Measurements from ENCODE around the gene PRDM12. TPM values are rescaled to one million over a fixed set of nuclear protein-coding genes. Genes with fewer than 3 reads are reported as not detected.

Gene PRDM12
- total RNA-seq, 2 donors from 2014 or later: not detected

DNA sequence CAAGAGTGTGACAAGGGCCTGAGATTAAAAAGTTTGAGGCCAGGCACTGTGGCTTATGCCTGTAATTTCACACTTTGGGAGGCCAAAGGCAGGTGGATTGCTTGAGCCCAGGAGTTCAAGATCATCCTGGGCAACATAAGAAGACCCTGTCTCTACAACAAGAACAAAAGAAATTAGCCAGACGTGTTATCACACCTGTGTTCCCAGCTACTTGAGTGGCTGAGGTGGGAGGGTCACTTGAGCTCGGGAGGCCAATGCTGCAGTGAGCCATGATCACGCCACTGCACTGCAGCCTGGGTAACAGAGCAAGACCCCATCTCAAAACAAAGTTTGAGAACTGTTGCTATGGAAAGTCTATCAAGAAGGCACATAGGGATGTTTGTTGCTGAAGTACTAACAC is 54.2 kb downstream of the PRDM12 start:
- ATAC-seq (ENCODE audit: insufficient number of reproducible peaks, low FRiP score, low read depth) (no peak), DNase-seq (ENCODE audit: low spot score) (no peak)
- Histone ChIP-seq H3K36me3 (no peaks in the 10 kb centered on the region), H3K27me3 (replicated peaks; ENCODE audit: insufficient read depth) (no peaks in the 10 kb centered on the region), H3K4me3 (no peak overlapping the region), H3K27ac (no peak overlapping the region), H3K4me1 (ENCODE audit: control insufficient read depth in 1 of 2, low read depth in 2 of 2) (peaks cover 16 to 28% of the 10 kb centered on the region in 2 donors), H3K9me3 (no peaks in the 10 kb centered on the region)
- TF ChIP-seq, protein P1, sequence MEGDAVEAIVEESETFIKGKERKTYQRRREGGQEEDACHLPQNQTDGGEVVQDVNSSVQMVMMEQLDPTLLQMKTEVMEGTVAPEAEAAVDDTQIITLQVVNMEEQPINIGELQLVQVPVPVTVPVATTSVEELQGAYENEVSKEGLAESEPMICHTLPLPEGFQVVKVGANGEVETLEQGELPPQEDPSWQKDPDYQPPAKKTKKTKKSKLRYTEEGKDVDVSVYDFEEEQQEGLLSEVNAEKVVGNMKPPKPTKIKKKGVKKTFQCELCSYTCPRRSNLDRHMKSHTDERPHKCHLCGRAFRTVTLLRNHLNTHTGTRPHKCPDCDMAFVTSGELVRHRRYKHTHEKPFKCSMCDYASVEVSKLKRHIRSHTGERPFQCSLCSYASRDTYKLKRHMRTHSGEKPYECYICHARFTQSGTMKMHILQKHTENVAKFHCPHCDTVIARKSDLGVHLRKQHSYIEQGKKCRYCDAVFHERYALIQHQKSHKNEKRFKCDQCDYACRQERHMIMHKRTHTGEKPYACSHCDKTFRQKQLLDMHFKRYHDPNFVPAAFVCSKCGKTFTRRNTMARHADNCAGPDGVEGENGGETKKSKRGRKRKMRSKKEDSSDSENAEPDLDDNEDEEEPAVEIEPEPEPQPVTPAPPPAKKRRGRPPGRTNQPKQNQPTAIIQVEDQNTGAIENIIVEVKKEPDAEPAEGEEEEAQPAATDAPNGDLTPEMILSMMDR (IDR thresholded peaks at IDR 0.05): no peak

DNA sequence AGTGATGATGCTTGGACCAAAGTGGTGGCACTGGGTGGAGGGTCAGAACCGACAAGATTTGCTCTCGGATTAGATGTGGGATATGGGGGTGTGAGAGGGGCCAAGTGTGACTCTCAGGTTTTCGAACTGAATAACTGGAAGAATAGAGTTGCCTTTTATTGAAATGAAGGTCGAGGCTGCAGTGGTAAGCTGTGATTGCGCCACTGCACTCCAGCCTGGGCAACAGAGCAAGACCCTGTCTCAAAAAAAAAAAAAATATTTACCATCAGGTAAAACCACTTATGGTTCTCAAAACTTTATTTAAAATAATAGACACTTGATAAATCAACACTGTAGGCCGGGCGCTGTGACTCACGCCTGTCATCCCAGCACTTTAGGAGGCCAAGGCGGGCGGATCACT is 56.4 kb downstream of the PRDM12 start:
- Histone ChIP-seq H3K4me3 (no peak overlapping the region), H3K27me3 (replicated peaks; ENCODE audit: insufficient read depth) (no peaks in the 10 kb centered on the region), H3K9me3 (no peaks in the 10 kb centered on the region), H3K4me1 (ENCODE audit: control insufficient read depth in 1 of 2, low read depth in 2 of 2) (peaks cover 2 to 10% of the 10 kb centered on the region in 2 donors), H3K27ac (no peak overlapping the region), H3K36me3 (no peaks in the 10 kb centered on the region)
- ATAC-seq (ENCODE audit: insufficient number of reproducible peaks, low FRiP score, low read depth) (no peak), DNase-seq (ENCODE audit: low spot score) (no peak)
- TF ChIP-seq, protein P1 (IDR thresholded peaks at IDR 0.05): no peak

- no peaks in the 10 kb centered on the region for H3K36me3 ChIP-seq
These were observed 64.3 kb downstream of the PRDM12 start for GRCh38 chr9:130728721-130729120.

GRCh38 chr9:130729145-130729544 is 64.8 kb downstream of the PRDM12 start:
- Histone ChIP-seq H3K36me3 (no peaks in the 10 kb centered on the region), H3K4me1 (ENCODE audit: control insufficient read depth in 1 of 2, low read depth in 2 of 2) (peaks cover 0 to 8% of the 10 kb centered on the region in 2 donors), H3K27me3 (replicated peaks; ENCODE audit: insufficient read depth) (no peaks in the 10 kb centered on the region), H3K9me3 (no peaks in the 10 kb centered on the region), H3K27ac (no peak overlapping the region), H3K4me3 (no peak overlapping the region)
- TF ChIP-seq, protein P1 (IDR thresholded peaks at IDR 0.05): no peak
- no peak for ATAC-seq (ENCODE audit: insufficient number of reproducible peaks, low FRiP score, low read depth)
- no peak for DNase-seq (ENCODE audit: low spot score)

More at GRCh38 chr9:130728721-130729120, 64.3 kb downstream of the PRDM12 start:
- H3K4me1 ChIP-seq (ENCODE audit: control insufficient read depth in 1 of 2, low read depth in 2 of 2): peaks cover 0 to 8% of the 10 kb centered on the region in 2 donors
- no peaks in the 10 kb centered on the region for H3K27me3 ChIP-seq (replicated peaks; ENCODE audit: insufficient read depth)
- H3K4me3 ChIP-seq: no peak overlapping the region
- no peak for ATAC-seq (ENCODE audit: insufficient number of reproducible peaks, low FRiP score, low read depth)
- DNase-seq (ENCODE audit: low spot score): no peak
- TF ChIP-seq, protein P1 (IDR thresholded peaks at IDR 0.05): no peak
- H3K27ac ChIP-seq: no peak overlapping the region
- H3K9me3 ChIP-seq: no peaks in the 10 kb centered on the region

DNA sequence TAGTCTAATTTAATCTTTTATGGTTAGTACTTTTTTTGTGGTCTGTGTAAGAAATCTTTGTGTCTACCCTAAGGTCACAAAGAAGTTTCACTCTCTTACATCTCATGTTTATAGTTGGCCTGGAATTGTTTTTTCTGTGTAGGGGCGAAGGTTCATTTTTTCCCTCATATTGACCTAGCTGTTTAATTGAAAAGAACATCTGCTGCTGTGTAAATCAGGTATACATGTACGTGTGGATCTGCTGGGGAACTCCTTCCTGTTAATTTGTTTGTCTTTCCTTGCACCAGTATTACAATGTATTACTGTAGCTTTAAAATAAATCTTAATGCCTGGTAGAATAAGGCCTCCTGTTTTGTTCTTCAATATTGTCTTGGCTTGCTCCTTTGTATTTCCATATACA is 67.0 kb downstream of the PRDM12 start:
- Histone ChIP-seq H3K27ac (no peak overlapping the region), H3K9me3 (no peaks in the 10 kb centered on the region), H3K4me1 (ENCODE audit: control insufficient read depth in 1 of 2, low read depth in 2 of 2) (peaks cover 0 to 8% of the 10 kb centered on the region in 2 donors), H3K4me3 (no peak overlapping the region), H3K27me3 (replicated peaks; ENCODE audit: insufficient read depth) (no peaks in the 10 kb centered on the region), H3K36me3 (no peaks in the 10 kb centered on the region)
- ATAC-seq (ENCODE audit: insufficient number of reproducible peaks, low FRiP score, low read depth) (no peak), DNase-seq (ENCODE audit: low spot score) (no peak)
- TF ChIP-seq, protein P1 (IDR thresholded peaks at IDR 0.05): no peak

Measured in thoracic aorta (tissue), 2 donors.